ENCODE measurements around the gene ULK1.
A peak's percentile ranks its signal among the peaks of the same experiment; 100 is the strongest.

Gene ULK1

GRCh38 chr12:131892711-131893604 lies 1.5 kb upstream of the ULK1 start:
- DNase-seq (ENCODE audit: insufficient read length, low spot score) (no peak), FAIRE-seq (no peak)
- TF ChIP-seq SPI1 (IDR thresholded peaks at IDR 0.05; ENCODE audit: low read depth, low read length) (no peak), PAX5 (IDR thresholded peaks at IDR 0.05; ENCODE audit: insufficient read depth, low read length, severe bottlenecking) (no peak), POU2F2 (IDR thresholded peaks at IDR 0.05; ENCODE audit: low read depth, low read length) (no peak), POLR2A (IDR thresholded peaks at IDR 0.05; ENCODE audit: low read depth, low read length) (no peak), POLR2AphosphoS5 (IDR thresholded peaks at IDR 0.05; ENCODE audit: low read depth, low read length) (no peak), TAF1 (IDR thresholded peaks at IDR 0.05; ENCODE audit: low read depth, low read length) (no peak)

- DNase-seq (ENCODE audit: insufficient read length, low spot score), result no peak
- no peak for TF ChIP-seq POLR2A (IDR thresholded peaks at IDR 0.05; ENCODE audit: low read depth, low read length)
- no peak for TF ChIP-seq TAF1 (IDR thresholded peaks at IDR 0.05; ENCODE audit: low read depth, low read length)
- TF ChIP-seq PAX5 (IDR thresholded peaks at IDR 0.05; ENCODE audit: insufficient read depth, low read length, severe bottlenecking), result no peak
- TF ChIP-seq SPI1 (IDR thresholded peaks at IDR 0.05; ENCODE audit: low read depth, low read length), result no peak
- TF ChIP-seq POU2F2 (IDR thresholded peaks at IDR 0.05; ENCODE audit: low read depth, low read length), result no peak
- no peak for TF ChIP-seq POLR2AphosphoS5 (IDR thresholded peaks at IDR 0.05; ENCODE audit: low read depth, low read length)
- no peak for FAIRE-seq
These were observed 663 bp upstream of the ULK1 start for GRCh38 chr12:131893605-131894312.

- FAIRE-seq (no peak), DNase-seq (ENCODE audit: insufficient read length, low spot score) (peak; percentile 44)
- TF ChIP-seq SPI1 (IDR thresholded peaks at IDR 0.05; ENCODE audit: low read depth, low read length) (no peak), POLR2AphosphoS5 (IDR thresholded peaks at IDR 0.05; ENCODE audit: low read depth, low read length) (no peak), POU2F2 (IDR thresholded peaks at IDR 0.05; ENCODE audit: low read depth, low read length) (no peak), PAX5 (IDR thresholded peaks at IDR 0.05; ENCODE audit: insufficient read depth, low read length, severe bottlenecking) (no peak), POLR2A (IDR thresholded peaks at IDR 0.05; ENCODE audit: low read depth, low read length) (no peak), TAF1 (IDR thresholded peaks at IDR 0.05; ENCODE audit: low read depth, low read length) (no peak)
These were observed 688 bp downstream of the ULK1 start for GRCh38 chr12:131894981-131895639.

- FAIRE-seq (no peak), DNase-seq (ENCODE audit: insufficient read length, low spot score) (no peak)
- no peak for TF ChIP-seq TAF1 (IDR thresholded peaks at IDR 0.05; ENCODE audit: low read depth, low read length)
- no peak for TF ChIP-seq POU2F2 (IDR thresholded peaks at IDR 0.05; ENCODE audit: low read depth, low read length)
- no peak for TF ChIP-seq PAX5 (IDR thresholded peaks at IDR 0.05; ENCODE audit: insufficient read depth, low read length, severe bottlenecking)
- no peak for TF ChIP-seq POLR2A (IDR thresholded peaks at IDR 0.05; ENCODE audit: low read depth, low read length)
- no peak for TF ChIP-seq SPI1 (IDR thresholded peaks at IDR 0.05; ENCODE audit: low read depth, low read length)
- TF ChIP-seq POLR2AphosphoS5 (IDR thresholded peaks at IDR 0.05; ENCODE audit: low read depth, low read length), result no peak
These were observed 1.2 kb downstream of the ULK1 start for GRCh38 chr12:131895640-131896079.

GRCh38 chr12:131896080-131896810 lies 1.8 kb downstream of the ULK1 start:
- FAIRE-seq (peak; percentile 86), DNase-seq (ENCODE audit: insufficient read length, low spot score) (peak; percentile 95)
- no peak for TF ChIP-seq TAF1 (IDR thresholded peaks at IDR 0.05; ENCODE audit: low read depth, low read length)
- no peak for TF ChIP-seq SPI1 (IDR thresholded peaks at IDR 0.05; ENCODE audit: low read depth, low read length)
- no peak for TF ChIP-seq POLR2AphosphoS5 (IDR thresholded peaks at IDR 0.05; ENCODE audit: low read depth, low read length)
- no peak for TF ChIP-seq PAX5 (IDR thresholded peaks at IDR 0.05; ENCODE audit: insufficient read depth, low read length, severe bottlenecking)
- no peak for TF ChIP-seq POU2F2 (IDR thresholded peaks at IDR 0.05; ENCODE audit: low read depth, low read length)
- no peak for TF ChIP-seq POLR2A (IDR thresholded peaks at IDR 0.05; ENCODE audit: low read depth, low read length)

GRCh38 chr12:131896811-131897270 lies 2.4 kb downstream of the ULK1 start:
- DNase-seq (ENCODE audit: insufficient read length, low spot score) (no peak), FAIRE-seq (no peak)
- TF ChIP-seq POU2F2 (IDR thresholded peaks at IDR 0.05; ENCODE audit: low read depth, low read length) (no peak), PAX5 (IDR thresholded peaks at IDR 0.05; ENCODE audit: insufficient read depth, low read length, severe bottlenecking) (no peak), SPI1 (IDR thresholded peaks at IDR 0.05; ENCODE audit: low read depth, low read length) (no peak), TAF1 (IDR thresholded peaks at IDR 0.05; ENCODE audit: low read depth, low read length) (no peak), POLR2A (IDR thresholded peaks at IDR 0.05; ENCODE audit: low read depth, low read length) (no peak), POLR2AphosphoS5 (IDR thresholded peaks at IDR 0.05; ENCODE audit: low read depth, low read length) (no peak)

GRCh38 chr12:131897276-131897675 lies 2.9 kb downstream of the ULK1 start:
- FAIRE-seq, result no peak
- TF ChIP-seq POU2F2 (IDR thresholded peaks at IDR 0.05; ENCODE audit: low read depth, low read length) (no peak), PAX5 (IDR thresholded peaks at IDR 0.05; ENCODE audit: insufficient read depth, low read length, severe bottlenecking) (no peak), TAF1 (IDR thresholded peaks at IDR 0.05; ENCODE audit: low read depth, low read length) (no peak), SPI1 (IDR thresholded peaks at IDR 0.05; ENCODE audit: low read depth, low read length) (no peak), POLR2A (IDR thresholded peaks at IDR 0.05; ENCODE audit: low read depth, low read length) (no peak), POLR2AphosphoS5 (IDR thresholded peaks at IDR 0.05; ENCODE audit: low read depth, low read length) (no peak)
- DNase-seq (ENCODE audit: insufficient read length, low spot score), result no peak

- FAIRE-seq (no peak), DNase-seq (ENCODE audit: insufficient read length, low spot score) (no peak)
- TF ChIP-seq POLR2AphosphoS5 (IDR thresholded peaks at IDR 0.05; ENCODE audit: low read depth, low read length) (no peak), SPI1 (IDR thresholded peaks at IDR 0.05; ENCODE audit: low read depth, low read length) (no peak), TAF1 (IDR thresholded peaks at IDR 0.05; ENCODE audit: low read depth, low read length) (no peak), PAX5 (IDR thresholded peaks at IDR 0.05; ENCODE audit: insufficient read depth, low read length, severe bottlenecking) (no peak), POU2F2 (IDR thresholded peaks at IDR 0.05; ENCODE audit: low read depth, low read length) (no peak), POLR2A (IDR thresholded peaks at IDR 0.05; ENCODE audit: low read depth, low read length) (no peak)
These were observed 3.5 kb downstream of the ULK1 start for GRCh38 chr12:131897875-131898274.
